Hepatocyte (in vitro differentiated cells): ENCODE data around the gene SSU72. TPM values are rescaled to one million over a fixed set of nuclear protein-coding genes. Genes with fewer than 3 reads are reported as not detected.
A peak's percentile ranks its signal among the peaks of the same experiment; 100 is the strongest.

Source experiments
- DNase-seq: peaks from one replicate; pipeline ENCODE4 v3.0.0-alpha.2; 2016; ENCODE audit warnings: low spot score
- H2AFZ ChIP-seq: fragments of 200-600 bp; sonication (generic); 2 replicates; pipeline ENCODE4 v1.6.0; 2016; ENCODE audit warnings: antibody characterized with exemption, mild to moderate bottlenecking
- H3K27ac ChIP-seq: fragments of 200-600 bp; sonication (generic); 2 replicates; pipeline ENCODE4 v1.5.1; 2016; ENCODE audit warnings: mild to moderate bottlenecking
- H3K27me3 ChIP-seq: fragments of 200-600 bp; sonication (generic); 2 replicates; pipeline ENCODE4 v1.6.1; 2016
- H3K36me3 ChIP-seq: fragments of 200-600 bp; sonication (generic); replicated peaks from 2 replicates; pipeline ENCODE4 v1.5.1; 2016; ENCODE audit warnings: low read depth; ENCODE audit not compliant: insufficient read depth
- H3K4me1 ChIP-seq: fragments of 200-600 bp; sonication (generic); 2 replicates; pipeline ENCODE4 v1.5.1; 2016; ENCODE audit warnings: mild to moderate bottlenecking, moderate library complexity; ENCODE audit not compliant: insufficient read depth
- H3K4me2 ChIP-seq: fragments of 200-600 bp; sonication (generic); 2 replicates; pipeline ENCODE4 v1.6.0; 2016
- H3K4me3 ChIP-seq: fragments of 200-600 bp; sonication (generic); 2 replicates; pipeline ENCODE4 v1.5.1; 2016; ENCODE audit warnings: mild to moderate bottlenecking
- H3K79me2 ChIP-seq: fragments of 200-600 bp; sonication (generic); 2 replicates; pipeline ENCODE4 v1.6.0; 2017; ENCODE audit warnings: mild to moderate bottlenecking
- H3K9me2 ChIP-seq: fragments of 200-600 bp; sonication (generic); replicated peaks from 2 replicates; pipeline ENCODE4 v1.6.0; 2017; ENCODE audit warnings: mild to moderate bottlenecking; ENCODE audit not compliant: insufficient read depth
- H3K9me3 ChIP-seq: fragments of 200-600 bp; sonication (generic); 2 replicates; pipeline ENCODE4 v1.5.1; 2016; ENCODE audit warnings: low read depth, mild to moderate bottlenecking
- H4K20me1 ChIP-seq: fragments of 200-600 bp; sonication (generic); 2 replicates; pipeline ENCODE4 v1.6.0; 2016; ENCODE audit warnings: mild to moderate bottlenecking; ENCODE audit not compliant: insufficient read depth, poor library complexity, severe bottlenecking
- CTCF ChIP-seq: fragments of 200-600 bp; sonication (generic); IDR thresholded peaks from 2 replicates; pipeline ENCODE4 v1.5.1; 2016; ENCODE audit warnings: antibody characterized with exemption, mild to moderate bottlenecking; ENCODE audit not compliant: poor library complexity
- EZH2 ChIP-seq: fragments of 200-600 bp; sonication (generic); IDR thresholded peaks from 2 replicates; pipeline ENCODE4 v1.6.1; 2016; ENCODE audit warnings: antibody characterized with exemption, mild to moderate bottlenecking, borderline replicate concordance
- EZH2phosphoT487 ChIP-seq: fragments of 200-600 bp; sonication (generic); IDR thresholded peaks from one replicate; pipeline ENCODE4 v1.6.1; 2018; ENCODE audit warnings: antibody characterized with exemption, mild to moderate bottlenecking, low read depth, moderate library complexity; ENCODE audit not compliant: unreplicated experiment, severe bottlenecking
- WGBS: methylation state at CpG from one replicate; pipeline ENCODE4 v1.1.6; 2016; ENCODE audit warnings: low lambda C conversion rate; ENCODE audit errors: missing lambda C conversion rate; 5-methylcytosine and 5-hydroxymethylcytosine counted together
- polyA plus RNA-seq: library from polyadenylated mRNA; unstranded; fragments of >200 nt; fragmentation: Nextera tagmentation; extraction: Ambion mirVana; gene quantifications from 2 replicates; pipeline ENCODE4 v1.2.1, GENCODE V29; 2016
- total RNA-seq: library from RNA; depleted of rRNA; stranded (reverse); fragments of >200 nt; gene quantifications from 2 replicates; pipeline ENCODE4 v1.2.3, GENCODE V29; 2014

SSU72 gene
- total and polyA plus RNA-seq, 2 experiments from 2014 or later: 75.7 to 203 TPM

- TF ChIP-seq EZH2phosphoT487 (no peak), EZH2 (no peak), CTCF (no peak)
- peaks cover 8% of the 10 kb centered on the region for H4K20me1 ChIP-seq
- H3K9me2 ChIP-seq: no peaks in the 10 kb centered on the region
- peaks cover 12% of the 10 kb centered on the region for H3K4me1 ChIP-seq
- no peaks in the 10 kb centered on the region for H3K9me3 ChIP-seq
- 61% methylated on average over 44 of the region's 53 CpGs for WGBS
- H3K27me3 ChIP-seq: no peaks in the 10 kb centered on the region
- no peak for DNase-seq
- peak overlapping the region; percentile 88 for H3K4me2 ChIP-seq
- no peaks in the 10 kb centered on the region for H3K36me3 ChIP-seq
- H2AFZ ChIP-seq: no peak overlapping the region
- peak overlapping the region; percentile 37 for H3K27ac ChIP-seq
- H3K79me2 ChIP-seq: no peaks in the 10 kb centered on the region
- peak overlapping the region; percentile 49 for H3K4me3 ChIP-seq
Observed at GRCh38 chr1:1540818-1541628, 33.6 kb downstream of the SSU72 start.

- DNase-seq: peak; percentile 89
- TF ChIP-seq CTCF (no peak), EZH2 (no peak), EZH2phosphoT487 (no peak)
- H3K27me3 ChIP-seq: no peaks in the 10 kb centered on the region
- no peaks in the 10 kb centered on the region for H3K9me2 ChIP-seq
- H4K20me1 ChIP-seq: peaks cover 8% of the 10 kb centered on the region
- no peaks in the 10 kb centered on the region for H3K36me3 ChIP-seq
- WGBS: 33% methylated on average over 1 of the region's 100 CpGs
- peaks cover 12% of the 10 kb centered on the region for H3K4me1 ChIP-seq
- no peak within 1 kb of the TSS for H2AFZ ChIP-seq
- H3K27ac ChIP-seq: peak within 1 kb of the TSS; percentile 37
- peak within 1 kb of the TSS; percentile 88 for H3K4me2 ChIP-seq
- H3K79me2 ChIP-seq: no peaks in the 10 kb centered on the region
- H3K4me3 ChIP-seq: peak within 1 kb of the TSS; percentile 49
- no peaks in the 10 kb centered on the region for H3K9me3 ChIP-seq
Observed at GRCh38 chr1:1540090-1540817, 34.4 kb downstream of the SSU72 start, which contains the start of gene TMEM240. Gene TMEM240, minus strand, starts transcription at chr1:1540624. Its CDS starts 278 bp downstream, at chr1:1540346.

- Histone ChIP-seq H3K27ac (no peak overlapping the region), H3K4me3 (peak overlapping the region; percentile 49), H3K36me3 (no peaks in the 10 kb centered on the region), H4K20me1 (peaks cover 8% of the 10 kb centered on the region), H3K4me2 (peak overlapping the region; percentile 88), H2AFZ (no peak overlapping the region), H3K9me3 (no peaks in the 10 kb centered on the region), H3K79me2 (no peaks in the 10 kb centered on the region), H3K4me1 (peaks cover 12% of the 10 kb centered on the region), H3K9me2 (no peaks in the 10 kb centered on the region), H3K27me3 (no peaks in the 10 kb centered on the region)
- 19% methylated on average over 30 of the region's 66 CpGs for WGBS
- peak; percentile 55 for DNase-seq
- TF ChIP-seq EZH2 (no peak), CTCF (no peak), EZH2phosphoT487 (no peak)
Observed at GRCh38 chr1:1539310-1540089, 35.2 kb downstream of the SSU72 start.
